Measurements from ENCODE around the gene SWSAP1. TPM values are rescaled to one million over a fixed set of nuclear protein-coding genes. Genes with fewer than 3 reads are reported as not detected.
A peak's percentile ranks its signal among the peaks of the same experiment; 100 is the strongest.
"Not testable (repeated sequence)": the region's sequence is repeated elsewhere in the genome, so short reads cannot be mapped to it uniquely, and the experiment has no call there.

Gene SWSAP1
- total RNA-seq, 2 donors from 2014 or later = 1.9 to 2.2 TPM

DNA sequence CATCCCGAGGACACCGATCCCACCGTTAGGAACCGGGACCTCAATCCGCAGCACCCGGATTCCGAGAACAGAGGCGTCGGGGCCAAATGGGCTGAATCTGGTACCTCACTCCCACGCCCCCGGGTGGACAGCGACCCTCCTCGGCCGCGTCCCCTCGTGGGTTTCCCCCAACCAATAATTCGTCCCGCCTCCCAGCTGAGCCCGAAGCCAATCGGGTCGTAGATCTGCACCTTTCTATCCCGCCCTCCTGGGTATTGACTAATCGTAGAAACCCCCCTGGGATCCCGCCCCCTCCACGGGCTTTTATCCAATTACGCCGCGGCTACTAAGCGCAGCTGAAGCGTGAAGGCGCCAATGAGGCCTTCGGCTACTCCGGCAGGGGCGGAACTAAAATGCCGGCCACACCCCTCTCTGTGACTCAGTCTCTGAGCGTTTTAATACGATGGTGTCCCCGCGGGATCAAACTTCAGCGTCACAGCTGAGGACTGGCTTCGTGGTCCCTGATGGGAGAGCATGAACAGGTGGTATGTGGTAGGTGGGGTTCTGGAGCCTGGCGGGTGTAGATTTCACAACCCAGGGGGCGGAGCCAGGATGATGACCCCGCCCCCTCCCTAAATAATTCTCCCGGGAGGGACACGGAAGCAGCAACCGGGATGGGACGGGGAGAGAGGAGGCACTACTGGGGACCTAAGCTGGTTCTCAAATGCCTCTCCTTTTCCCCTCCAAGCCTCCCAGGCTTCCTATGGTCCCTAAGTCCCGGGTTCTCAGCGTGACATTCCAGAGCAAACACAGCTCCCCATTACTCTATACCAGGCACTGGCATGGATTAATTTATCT is 28.1 kb upstream of the SWSAP1 start, which contains the start of the genes CCDC159 and TMEM205:
Gene CCDC159 (plus strand): TSS at position 416 of the 837 bp plus-strand sequence. CDS start 88 bp downstream, at position 504.
Gene TMEM205 (minus strand): TSS at position 165 of the 837 bp plus-strand sequence. CDS start 649 bp downstream, outside the sequence.
- peak; percentile 96 for ATAC-seq
- peak within 1 kb of the TSS; percentile 93 to 94 for H3K27ac Mint-ChIP-seq

GRCh38 chr19:11347546-11348039 is 26.9 kb upstream of the SWSAP1 start:
- Mint-ChIP-seq H3K27ac (peak overlapping the region in 1 of 2 donors; percentile 94), H3K36me3 (peaks cover 6 to 20% of the 10 kb centered on the region in 2 donors), H3K9me3 (peaks cover 7 to 8% of the 10 kb centered on the region in 2 donors)
- ATAC-seq = no peak
- DNase-seq (ENCODE audit: low spot score in 2 of 2) = no peak

More for the DNA sequence above, 28.1 kb upstream of the SWSAP1 start, which contains the start of the genes CCDC159 and TMEM205:
- Mint-ChIP-seq H3K9me3 (peaks cover 7 to 8% of the 10 kb centered on the region in 2 donors), H3K36me3 (peaks cover 6 to 20% of the 10 kb centered on the region in 2 donors)
- DNase-seq (ENCODE audit: low spot score in 2 of 2) = peak; percentile 95 to 98

DNA sequence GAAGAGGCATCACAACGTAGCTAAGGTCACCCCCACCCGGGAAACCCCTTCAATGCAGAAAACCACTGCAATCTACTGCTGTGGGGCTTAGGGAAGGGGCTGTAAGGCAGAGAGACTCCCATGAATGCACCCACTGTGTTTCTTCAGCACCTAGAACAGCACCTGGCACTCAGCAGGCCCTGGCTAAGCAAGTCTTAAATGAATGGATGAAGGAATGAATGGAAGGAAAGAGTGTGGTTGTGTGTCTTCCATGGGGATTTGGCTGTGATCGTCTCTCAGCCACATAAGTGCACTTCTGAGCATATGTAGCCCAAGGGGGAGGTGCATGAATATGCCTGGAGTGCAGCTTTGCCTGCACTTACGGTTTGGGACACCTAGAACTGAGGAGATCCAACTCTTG is 25.3 kb upstream of the SWSAP1 start:
- H3K9me3 Mint-ChIP-seq = peaks cover 7 to 8% of the 10 kb centered on the region in 2 donors
- no peak for ATAC-seq
- H3K36me3 Mint-ChIP-seq = peaks cover 6 to 20% of the 10 kb centered on the region in 2 donors
- no peak overlapping the region for H3K27ac Mint-ChIP-seq
- DNase-seq (ENCODE audit: low spot score in 2 of 2) = no peak

GRCh38 chr19:11354102-11354501 is 20.4 kb upstream of the SWSAP1 start:
- H3K27ac Mint-ChIP-seq; DNase-seq (ENCODE audit: low spot score in 2 of 2); H3K9me3 Mint-ChIP-seq; H3K36me3 Mint-ChIP-seq; ATAC-seq: not testable (repeated sequence)

DNA sequence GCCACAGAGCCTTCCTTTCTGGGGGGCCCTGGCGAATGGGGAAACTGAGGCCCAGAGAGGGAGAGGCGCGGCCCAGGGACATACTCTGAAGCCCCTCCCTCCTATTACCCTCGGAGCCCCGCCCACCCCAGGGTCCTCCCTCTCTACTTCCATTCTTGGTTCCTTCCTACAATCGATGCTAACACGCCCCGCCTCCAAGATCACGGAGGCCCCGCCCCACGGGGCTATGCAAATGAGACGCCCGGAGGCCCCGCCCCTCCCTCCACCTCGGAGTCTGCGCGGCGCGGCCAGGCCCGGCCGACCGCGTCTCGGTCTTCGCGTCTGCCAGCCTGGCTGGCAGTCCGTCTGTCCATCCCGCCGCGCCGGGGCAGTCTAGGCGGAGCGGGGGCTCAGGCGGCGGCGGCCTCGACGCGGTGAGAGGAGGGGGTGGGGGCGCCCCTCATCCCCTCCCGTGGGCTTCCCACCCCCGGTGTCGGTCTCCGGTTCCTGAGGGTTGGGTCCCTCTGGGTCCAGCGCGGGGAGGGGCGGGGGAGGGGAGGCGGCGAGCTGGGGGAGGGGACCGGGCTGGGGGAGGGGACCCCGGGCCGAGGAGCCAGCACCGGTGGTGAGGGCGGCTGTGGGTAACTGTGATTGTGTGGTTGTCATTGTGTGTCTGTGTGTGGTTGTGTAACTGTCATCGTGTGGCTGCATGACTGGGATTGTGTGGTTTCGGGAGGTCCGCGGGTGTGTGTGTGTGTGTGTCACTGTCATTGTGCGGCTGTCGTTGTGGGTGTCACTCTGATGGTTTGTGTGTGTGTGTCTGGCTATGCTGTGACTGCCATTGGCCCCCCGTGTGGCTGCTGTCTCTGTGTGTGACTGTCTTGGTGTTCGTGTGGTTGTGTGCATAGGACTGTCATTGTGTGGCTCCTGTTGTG is 19.0 kb upstream of the SWSAP1 start, which contains the start of gene PLPPR2:
Gene PLPPR2 (plus strand): TSS at position 273 of the 914 bp plus-strand sequence. CDS start 2,242 bp downstream, outside the sequence.
- ATAC-seq (peak; percentile 76 to 96), DNase-seq (ENCODE audit: low spot score in 2 of 2) (peak; percentile 73 to 90)
- Mint-ChIP-seq H3K36me3 (no peaks in the 10 kb centered on the region), H3K9me3 (no peaks in the 10 kb centered on the region), H3K27ac (no peak within 1 kb of the TSS)

GRCh38 chr19:11356074-11356397 is 18.4 kb upstream of the SWSAP1 start:
- Mint-ChIP-seq H3K9me3 (no peaks in the 10 kb centered on the region), H3K27ac (no peak overlapping the region), H3K36me3 (no peaks in the 10 kb centered on the region)
- ATAC-seq (no peak), DNase-seq (ENCODE audit: low spot score in 2 of 2) (no peak)

DNA sequence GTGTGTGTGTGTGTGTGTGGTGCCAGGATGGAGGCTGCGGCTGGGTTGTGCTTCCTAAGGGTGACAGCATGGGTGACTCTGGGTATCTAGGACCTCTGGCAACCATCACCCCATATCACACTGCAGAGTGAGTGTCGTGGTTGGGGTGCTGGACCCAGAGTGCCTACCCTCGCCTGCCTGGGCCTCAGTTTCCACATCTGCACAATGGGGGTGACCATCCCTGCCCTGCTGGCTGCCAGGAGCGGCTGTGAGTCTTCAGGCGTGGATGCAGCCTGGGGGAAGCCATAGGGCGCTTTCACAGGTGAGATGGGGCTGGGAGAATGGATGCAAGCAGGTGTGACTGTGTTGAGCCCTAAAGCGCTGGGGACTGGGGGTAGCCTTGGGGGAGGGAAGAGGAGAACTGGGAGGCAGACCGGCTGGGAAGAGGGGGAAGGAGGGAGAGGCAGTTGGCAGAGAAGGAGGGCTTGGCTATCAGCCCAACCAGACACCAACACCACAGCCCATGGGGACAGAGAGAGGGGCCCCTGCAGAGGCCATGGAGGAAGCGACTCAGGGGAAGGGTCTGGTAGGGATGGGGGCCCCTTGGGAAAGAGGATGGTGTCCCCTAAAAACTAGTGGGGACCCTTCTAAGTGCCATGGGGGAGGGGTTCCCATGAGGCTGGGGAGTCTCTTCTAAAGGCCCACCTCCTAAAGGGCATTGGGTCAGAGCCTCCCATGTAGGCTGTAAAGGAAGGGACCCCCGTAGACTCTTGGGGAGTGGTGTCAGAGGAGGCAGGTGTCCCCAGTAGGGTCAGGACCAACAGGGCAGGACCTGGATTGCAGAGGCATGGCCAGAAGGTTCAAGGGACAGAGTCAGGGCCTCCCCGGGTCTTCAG is 17.6 kb upstream of the SWSAP1 start:
- no peak overlapping the region for H3K27ac Mint-ChIP-seq
- ATAC-seq (no peak), DNase-seq (ENCODE audit: low spot score in 2 of 2) (no peak)
- no peaks in the 10 kb centered on the region for H3K9me3 Mint-ChIP-seq
- no peaks in the 10 kb centered on the region for H3K36me3 Mint-ChIP-seq

DNA sequence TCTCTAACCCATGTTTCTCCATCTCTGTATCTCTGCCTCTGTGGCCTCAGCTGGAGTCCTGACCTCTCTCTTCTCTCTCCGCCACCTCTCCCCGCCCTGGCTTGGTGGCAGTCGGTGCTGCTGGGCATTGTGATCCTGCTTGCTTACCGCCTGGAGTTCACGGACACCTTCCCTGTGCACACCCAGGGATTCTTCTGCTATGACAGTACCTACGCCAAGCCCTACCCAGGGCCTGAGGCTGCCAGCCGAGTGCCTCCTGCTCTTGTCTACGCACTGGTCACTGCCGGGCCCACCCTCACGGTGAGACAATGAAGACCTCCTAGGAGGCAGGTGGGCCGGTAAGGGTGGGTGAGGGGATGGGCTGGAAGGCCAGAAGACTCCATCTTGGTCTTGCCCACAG is 15.0 kb upstream of the SWSAP1 start:
- ATAC-seq (no peak), DNase-seq (ENCODE audit: low spot score in 2 of 2) (no peak)
- Mint-ChIP-seq H3K9me3 (no peaks in the 10 kb centered on the region), H3K36me3 (no peaks in the 10 kb centered on the region), H3K27ac (no peak overlapping the region)

- Mint-ChIP-seq H3K27ac (no peak overlapping the region), H3K36me3 (no peaks in the 10 kb centered on the region), H3K9me3 (no peaks in the 10 kb centered on the region)
- DNase-seq (ENCODE audit: low spot score in 2 of 2) = no peak
- no peak for ATAC-seq
These were observed 13.3 kb upstream of the SWSAP1 start for GRCh38 chr19:11361037-11361770.

GRCh38 chr19:11361771-11362731 is 12.4 kb upstream of the SWSAP1 start:
- Mint-ChIP-seq H3K9me3 (no peaks in the 10 kb centered on the region), H3K36me3 (no peaks in the 10 kb centered on the region), H3K27ac (no peak overlapping the region)
- no peak for DNase-seq (ENCODE audit: low spot score in 2 of 2)
- no peak for ATAC-seq

- DNase-seq (ENCODE audit: low spot score in 2 of 2) (no peak), ATAC-seq (no peak)
- H3K36me3 Mint-ChIP-seq = no peaks in the 10 kb centered on the region
- H3K27ac Mint-ChIP-seq = no peak overlapping the region
- H3K9me3 Mint-ChIP-seq = no peaks in the 10 kb centered on the region
These were observed 10.6 kb upstream of the SWSAP1 start for GRCh38 chr19:11363881-11364280.

GRCh38 chr19:11364296-11364904 is 10.1 kb upstream of the SWSAP1 start:
- H3K9me3 Mint-ChIP-seq = no peaks in the 10 kb centered on the region
- H3K27ac Mint-ChIP-seq = no peak overlapping the region
- no peak for ATAC-seq

GRCh38 chr19:11364935-11365334 is 9.5 kb upstream of the SWSAP1 start:
- Mint-ChIP-seq H3K9me3 (no peaks in the 10 kb centered on the region), H3K27ac (no peak overlapping the region), H3K36me3 (peaks cover 0 to 7% of the 10 kb centered on the region in 2 donors)
- no peak for ATAC-seq
- DNase-seq (ENCODE audit: low spot score in 2 of 2) = no peak

More at GRCh38 chr19:11364296-11364904, 10.1 kb upstream of the SWSAP1 start:
- H3K36me3 Mint-ChIP-seq = peaks cover 0 to 4% of the 10 kb centered on the region in 2 donors
- DNase-seq (ENCODE audit: low spot score in 2 of 2) = no peak

DNA sequence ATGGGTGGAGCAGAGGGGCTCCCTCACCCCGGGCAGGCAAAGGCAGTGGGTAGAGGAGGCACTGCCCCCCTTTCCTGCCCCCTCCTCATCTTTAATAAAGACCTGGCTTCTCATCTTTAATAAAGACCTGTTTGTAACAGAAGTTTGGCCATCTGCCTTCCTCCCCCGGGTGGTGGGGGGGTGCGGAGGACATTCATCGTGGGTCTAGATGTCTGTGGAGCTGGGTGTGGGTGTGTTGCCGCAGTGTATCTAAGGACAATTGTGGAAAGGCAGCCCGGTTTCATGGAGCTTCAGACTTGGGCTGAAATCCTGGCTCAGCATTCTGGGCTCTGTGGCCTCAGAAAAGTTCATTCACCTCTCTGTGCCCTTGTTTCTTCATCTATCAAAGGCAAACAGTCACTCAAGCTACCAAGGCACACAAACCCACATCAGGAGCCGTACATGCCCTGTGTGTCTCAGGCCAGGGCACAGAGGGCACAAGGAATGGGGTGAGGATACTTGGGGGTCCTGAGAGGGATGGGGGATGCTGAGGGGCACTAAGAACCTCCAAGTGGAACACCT is 8.8 kb upstream of the SWSAP1 start:
- Mint-ChIP-seq H3K9me3 (no peaks in the 10 kb centered on the region), H3K27ac (no peak overlapping the region), H3K36me3 (peaks cover 0 to 7% of the 10 kb centered on the region in 2 donors)
- DNase-seq (ENCODE audit: low spot score in 2 of 2) (no peak), ATAC-seq (no peak)

All from activated naive CD4-positive, alpha-beta T cell treated with anti-CD3 and anti-CD28 coated beads, Interleukin-2, amount 50 U/mL, for 72 hours (primary cell).